T-cell (primary cell): ENCODE data around the gene FNBP1. TPM values are rescaled to one million over a fixed set of nuclear protein-coding genes. Genes with fewer than 3 reads are reported as not detected.
A peak's percentile ranks its signal among the peaks of the same experiment; 100 is the strongest.
"Not testable (repeated sequence)": the region's sequence is repeated elsewhere in the genome, so short reads cannot be mapped to it uniquely, and the experiment has no call there.

ENCODE experiments used
- ATAC-seq, 4 experiments: fragments of 200-7000 bp in 3 of 4; fragments of 150-1000 bp in 1 of 4; cut with Tn5 transposase; replicated peaks in 1 of 4; 1 replicate in 3 of 4; 2 replicates in 1 of 4; pipeline ENCODE4 v1.10.0; 2021; ENCODE audit warnings: moderate library complexity in 3 of 4, mild to moderate bottlenecking in 2 of 4, moderate number of reproducible peaks in 1 of 4
- CTCF ChIA-PET, 2 donors: fragments of 300-600 bp; sonication (Branson Sonifier 250); formaldehyde crosslinking; loops; one replicate each; lab custom pipeline; 2022; ENCODE audit warnings: antibody characterized with exemption in 2 of 2; lab: Charles Lee
- POLR2A ChIA-PET, 2 donors: fragments of 300-600 bp; sonication (Branson Sonifier 250); formaldehyde crosslinking; loops; one replicate each; lab custom pipeline; 2022; ENCODE audit warnings: antibody characterized with exemption in 2 of 2; lab: Charles Lee
- DNase-seq, 35 experiments: peaks; one replicate each; pipeline versions ENCODE4 v3.0.0 to v3.0.0-alpha.2; 2013 to 2023
- H3K27ac ChIP-seq: one replicate; pipeline ENCODE4 v1.5.1; 2013; ENCODE audit warnings: low read length
- H3K27me3 ChIP-seq, 2 experiments: replicated peaks in 1 of 2; 1 replicate in 1 of 2; 2 replicates in 1 of 2; pipeline versions ENCODE4 v1.6.1 to v1.7.0; 2013; ENCODE audit warnings: low read length in 1 of 2, mixed read lengths in 1 of 2; ENCODE audit not compliant: control insufficient read depth in 2 of 2, insufficient read depth in 2 of 2; ENCODE audit errors: extremely low read depth in 1 of 2
- H3K36me3 ChIP-seq, 2 donors: 1 replicate in 1 of 2; 2 replicates in 1 of 2; pipeline versions ENCODE4 v1.6.1 to v1.7.0; 2013; ENCODE audit warnings: low read length in 1 of 2; ENCODE audit not compliant: control insufficient read depth in 2 of 2, insufficient read depth in 1 of 2; ENCODE audit errors: extremely low read depth in 1 of 2
- H3K4me1 ChIP-seq, 2 experiments: 1 replicate in 1 of 2; 2 replicates in 1 of 2; pipeline versions ENCODE4 v1.6.1 to v1.7.0; 2013; ENCODE audit warnings: low read length in 2 of 2, mixed read lengths in 1 of 2; ENCODE audit not compliant: insufficient read depth in 2 of 2, control insufficient read depth in 1 of 2; ENCODE audit errors: extremely low read depth in 1 of 2
- H3K4me3 ChIP-seq, 2 donors: 1 replicate in 1 of 2; 2 replicates in 1 of 2; pipeline versions ENCODE4 v1.5.1 to v1.7.0; 2013; ENCODE audit warnings: mild to moderate bottlenecking in 2 of 2, low read length in 1 of 2, moderate library complexity in 1 of 2; ENCODE audit not compliant: control insufficient read depth in 1 of 2; ENCODE audit errors: extremely low read depth in 1 of 2
- H3K9me3 ChIP-seq: 2 replicates; pipeline ENCODE4 v1.7.0; 2013
- H3K27ac Mint-ChIP-seq, 2 donors: one replicate each; pipeline ENCODE4 v1.8.0; 2020 to 2021; ENCODE audit warnings: mild to moderate bottlenecking in 2 of 2, mixed read lengths in 2 of 2
- H3K27me3 Mint-ChIP-seq, 2 donors: one replicate each; pipeline ENCODE4 v1.8.0; 2021 to 2022; ENCODE audit warnings: mixed read lengths in 2 of 2
- H3K36me3 Mint-ChIP-seq: one replicate; pipeline ENCODE4 v1.8.0; 2021; ENCODE audit warnings: mixed read lengths
- H3K4me1 Mint-ChIP-seq, 3 donors: one replicate each; pipeline ENCODE4 v1.8.0; 2020 to 2022; ENCODE audit warnings: mixed read lengths in 3 of 3, mild to moderate bottlenecking in 1 of 3
- H3K4me3 Mint-ChIP-seq, 3 donors: one replicate each; pipeline ENCODE4 v1.8.0; 2020 to 2022; ENCODE audit warnings: mild to moderate bottlenecking in 3 of 3, mixed read lengths in 3 of 3, moderate library complexity in 3 of 3
- H3K9me3 Mint-ChIP-seq, 3 donors: one replicate each; pipeline ENCODE4 v1.8.0; 2020 to 2022; ENCODE audit warnings: mixed read lengths in 3 of 3
- WGBS: methylation state at CpG from one replicate; pipeline ENCODE4 v1.1.5; 2013; ENCODE audit warnings: missing lambda C conversion rate; ENCODE audit not compliant: insufficient coverage; 5-methylcytosine and 5-hydroxymethylcytosine counted together
- total RNA-seq, 35 experiments: library from RNA in 6 of 35; stranded (reverse) in 6 of 35; fragments of 120-200 nt in 1 of 35; gene quantifications; one replicate each; pipeline versions ENCODE4 v1.2.1 to v1.2.4 and lab custom pipeline; 2013 to 2026

The FNBP1 gene
- total RNA-seq, 5 donors from 2014 or later (not counting 1 experiment from before 2014, with no cell fraction given): 166 to 211 (median 182) TPM

- peaks cover 10 to 29% of the 10 kb centered on the region in 2 donors for H3K36me3 ChIP-seq
- H3K4me3 ChIP-seq: no peak overlapping the region
- Mint-ChIP-seq H3K4me1 (peaks cover 45 to 60% (median 60%) of the 10 kb centered on the region in 3 donors), H3K9me3 (peaks cover 0 to 4% (median 0%) of the 10 kb centered on the region in 3 donors), H3K27ac (peak overlapping the region; percentile 87 to 92), H3K27me3 (no peaks in the 10 kb centered on the region), H3K36me3 (peaks cover 38% of the 10 kb centered on the region), H3K4me3 (no peak overlapping the region)
- POLR2A ChIA-PET: interaction anchor here (0.5 to 1.8 kb wide), 8 partner anchors 11 to 313 kb away, joined by 3 to 5 read pairs (median 3); no protein-coding TSS in a partner anchor
- ATAC-seq (no peak), DNase-seq (peak in 1 of 35 experiments; percentile 39)
- H3K4me1 ChIP-seq: peaks cover 16 to 37% of the 10 kb centered on the region in 2 experiments
- CTCF ChIA-PET: no interaction called here
- peak overlapping the region; percentile 8 for H3K27ac ChIP-seq
- no peaks in the 10 kb centered on the region for H3K27me3 ChIP-seq
- H3K9me3 ChIP-seq: no peaks in the 10 kb centered on the region
- WGBS: 33% methylated on average over 1 of the region's 2 CpGs
Measured at GRCh38 chr9:129938291-129938979, 104.6 kb downstream of the FNBP1 start.

GRCh38 chr9:129937879-129938278 lies 105.1 kb downstream of the FNBP1 start:
- H3K36me3 Mint-ChIP-seq: peaks cover 34% of the 10 kb centered on the region
- WGBS: 100% methylated on average over 2 of the region's 5 CpGs

GRCh38 chr9:129936222-129936621 lies 106.8 kb downstream of the FNBP1 start:
- Mint-ChIP-seq H3K9me3 (no peaks in the 10 kb centered on the region), H3K4me1 (peaks cover 58 to 70% (median 68%) of the 10 kb centered on the region in 3 donors), H3K36me3 (peaks cover 33% of the 10 kb centered on the region), H3K27me3 (no peaks in the 10 kb centered on the region), H3K4me3 (no peak overlapping the region), H3K27ac (peak overlapping the region in 1 of 2 donors; percentile 74)
- H3K27ac ChIP-seq: no peak overlapping the region
- ATAC-seq: no peak
- peaks cover 28 to 45% of the 10 kb centered on the region in 2 experiments for H3K4me1 ChIP-seq
- ChIA-PET POLR2A (interaction anchor here (0.5 to 0.6 kb wide), 2 partner anchors 11 to 28 kb away, joined by 3 to 5 read pairs; no protein-coding TSS in a partner anchor), CTCF (interaction anchor here in 1 of 2 donors (0.5 to 1.0 kb wide), 2 partner anchors 46 to 131 kb away, joined by 3 to 5 read pairs; no protein-coding TSS in a partner anchor)
- H3K4me3 ChIP-seq: no peak overlapping the region
- no peaks in the 10 kb centered on the region for H3K9me3 ChIP-seq
- H3K27me3 ChIP-seq: no peaks in the 10 kb centered on the region
- 100% methylated on average over 1 of the region's 5 CpGs for WGBS
- peaks cover under 1 to 16% of the 10 kb centered on the region in 2 donors for H3K36me3 ChIP-seq
- no peak for DNase-seq

More at GRCh38 chr9:129937879-129938278, 105.1 kb downstream of the FNBP1 start:
- Histone ChIP-seq H3K27ac (peak overlapping the region; percentile 8), H3K36me3 (peaks cover 10 to 27% of the 10 kb centered on the region in 2 donors), H3K4me1 (peaks cover 22 to 35% of the 10 kb centered on the region in 2 experiments)
- Mint-ChIP-seq H3K27ac (peak overlapping the region in 1 of 2 donors; percentile 87), H3K4me1 (peaks cover 45 to 61% (median 61%) of the 10 kb centered on the region in 3 donors)
- H3K9me3 Mint-ChIP-seq, H3K9me3 ChIP-seq, H3K4me3 ChIP-seq, ATAC-seq, CTCF ChIA-PET, H3K27me3 Mint-ChIP-seq, H3K4me3 Mint-ChIP-seq, H3K27me3 ChIP-seq, DNase-seq: not testable (repeated sequence)
- POLR2A ChIA-PET: interaction anchor here (0.5 to 1.8 kb wide), 8 partner anchors 12 to 313 kb away, joined by 3 to 5 read pairs (median 3); no protein-coding TSS in a partner anchor

GRCh38 chr9:129934780-129935179 lies 108.2 kb downstream of the FNBP1 start:
- Mint-ChIP-seq H3K27ac (peak overlapping the region; percentile 87 to 94), H3K36me3 (peaks cover 28% of the 10 kb centered on the region), H3K27me3 (no peaks in the 10 kb centered on the region), H3K4me3 (peak overlapping the region in 1 of 3 donors; percentile 67), H3K9me3 (no peaks in the 10 kb centered on the region), H3K4me1 (peaks cover 52 to 75% (median 72%) of the 10 kb centered on the region in 3 donors)
- H3K4me1 ChIP-seq: peaks cover 28 to 49% of the 10 kb centered on the region in 2 experiments
- DNase-seq (no peak), ATAC-seq (no peak)
- WGBS: 83% methylated on average over 3 of the region's 5 CpGs
- H3K4me3 ChIP-seq: no peak overlapping the region
- no peak overlapping the region for H3K27ac ChIP-seq
- POLR2A ChIA-PET: interaction anchor here (0.5 to 1.0 kb wide), 5 partner anchors 14 to 1219 kb away, joined by 3 to 7 read pairs (median 4); no protein-coding TSS in a partner anchor
- peaks cover 2 to 12% of the 10 kb centered on the region in 2 donors for H3K36me3 ChIP-seq
- H3K9me3 ChIP-seq: no peaks in the 10 kb centered on the region
- no peaks in the 10 kb centered on the region for H3K27me3 ChIP-seq
- CTCF ChIA-PET: interaction anchor here (0.6 kb wide), 2 partner anchors 44 to 174 kb away, joined by 3 read pairs; no protein-coding TSS in a partner anchor

GRCh38 chr9:129934041-129934591 lies 108.9 kb downstream of the FNBP1 start:
- DNase-seq (peak in 1 of 35 experiments; percentile 30), ATAC-seq (no peak)
- Histone ChIP-seq H3K36me3 (peaks cover 5 to 13% of the 10 kb centered on the region in 2 donors), H3K27ac (peak overlapping the region; percentile 67), H3K4me3 (no peak overlapping the region), H3K4me1 (peaks cover 22 to 45% of the 10 kb centered on the region in 2 experiments), H3K9me3 (no peaks in the 10 kb centered on the region), H3K27me3 (no peaks in the 10 kb centered on the region)
- peak overlapping the region in 2 of 3 donors; percentile 1 to 67 for H3K4me3 Mint-ChIP-seq
- peaks cover 45 to 73% (median 70%) of the 10 kb centered on the region in 3 donors for H3K4me1 Mint-ChIP-seq
- H3K27ac Mint-ChIP-seq: peak overlapping the region; percentile 87 to 94
- H3K9me3 Mint-ChIP-seq: no peaks in the 10 kb centered on the region
- WGBS: 33% methylated on average over 2 of the region's 4 CpGs
- CTCF ChIA-PET: interaction anchor here in 1 of 2 donors (0.7 kb wide), 1 partner anchor 86 kb away, joined by 5 read pairs; no protein-coding TSS in a partner anchor
- H3K27me3 Mint-ChIP-seq: no peaks in the 10 kb centered on the region
- POLR2A ChIA-PET: interaction anchor here in 1 of 2 donors (1.0 to 1.1 kb wide), 2 partner anchors 29 to 47 kb away, joined by 3 to 7 read pairs; no protein-coding TSS in a partner anchor
- H3K36me3 Mint-ChIP-seq: peaks cover 27% of the 10 kb centered on the region
